K562 (cell line): Measurements from ENCODE around the gene ZNF680. TPM values are rescaled to one million over a fixed set of nuclear protein-coding genes. Genes with fewer than 3 reads are reported as not detected.

ENCODE experiments used
- HOXB6 ChIP-seq: fragments of 250-450 bp; sonication (Bioruptor Pico); IDR thresholded peaks from 2 replicates; pipeline ENCODE4 v1.5.1; 2022; ENCODE audit warnings: mild to moderate bottlenecking, borderline replicate concordance
- MNT ChIP-seq, 2 experiments: fragments of 450-650 bp; conservative IDR thresholded peaks; 2 replicates each; pipeline ENCODE4 v1.6.1; 2017; ENCODE audit warnings: mild to moderate bottlenecking in 2 of 2, moderate library complexity in 2 of 2
- RREB1 ChIP-seq: fragments of 250-450 bp; sonication (Bioruptor Pico); IDR thresholded peaks from 2 replicates; pipeline ENCODE4 v1.4.0; 2020
- polyA plus RNA-seq, 8 experiments: library from polyadenylated mRNA; depleted of rRNA in 4 of 8; stranded (reverse) in 5 of 8; unstranded in 3 of 8; fragments of >200 nt; fragmentation: Nextera tagmentation in 2 of 8; fragmentation: Illumina TruSeq in 1 of 8; extraction: Ambion mirVana in 2 of 8; extraction: Trizol in 1 of 8; gene quantifications; 2 replicates each; pipeline versions ENCODE4 v1.2.1 to v1.2.3, GENCODE V29; 2011 to 2014; ENCODE audit warnings: inconsistent platforms in 1 of 8, missing spikeins in 1 of 8
- total RNA-seq, 7 experiments: library from RNA; depleted of rRNA in 6 of 7; stranded (reverse); fragments of >200 nt in 6 of 7; fragmentation: Illumina TruSeq in 2 of 7; extraction: Trizol in 2 of 7; gene quantifications; 2 replicates each; pipeline versions ENCODE4 v1.2.1 to v1.2.3, GENCODE V29; 2011 to 2021; ENCODE audit warnings: low replicate concordance in 1 of 7

The ZNF680 gene
- total and polyA plus RNA-seq, 9 of the 15 experiments (the other 6 are each of a cell fraction or from before 2014, with no cell fraction given) = 7.0 to 25.0 (median 12.0) TPM

- TF ChIP-seq RREB1 (CRISPR knock-in tag) (no peak), MNT (conservative IDR thresholded peaks at IDR 0.05) (no peak), HOXB6 (CRISPR knock-in tag) (no peak)
Measured at GRCh38 chr7:64504581-64505120, 58.2 kb downstream of the ZNF680 start (continued).
